Progenitor cell of endocrine pancreas (in vitro differentiated cells): ENCODE measurements around the gene METRN. TPM values are rescaled to one million over a fixed set of nuclear protein-coding genes. Genes with fewer than 3 reads are reported as not detected.
A peak's percentile ranks its signal among the peaks of the same experiment; 100 is the strongest.
"Not testable (repeated sequence)": the region's sequence is repeated elsewhere in the genome, so short reads cannot be mapped to it uniquely, and the experiment has no call there.

ENCODE experiments used
- DNase-seq: peaks from one replicate; pipeline ENCODE4 v3.0.0; 2021; ENCODE audit warnings: low spot score; ENCODE audit not compliant: unreplicated experiment
- H3K27ac Mint-ChIP-seq: 2 replicates; pipeline ENCODE4 v1.8.0; 2021; ENCODE audit warnings: mild to moderate bottlenecking, moderate library complexity, mixed read lengths
- H3K27me3 Mint-ChIP-seq: 2 replicates; pipeline ENCODE4 v1.8.0; 2021; ENCODE audit warnings: mixed read lengths
- H3K36me3 Mint-ChIP-seq: 2 replicates; pipeline ENCODE4 v1.8.0; 2022; ENCODE audit warnings: mixed read lengths; ENCODE audit not compliant: insufficient read depth
- H3K4me1 Mint-ChIP-seq: 2 replicates; pipeline ENCODE4 v1.8.0; 2021; ENCODE audit warnings: low read depth, mixed read lengths
- H3K4me3 Mint-ChIP-seq: 2 replicates; pipeline ENCODE4 v1.8.0; 2021; ENCODE audit warnings: low read depth, mild to moderate bottlenecking, moderate library complexity, mixed read lengths
- H3K9me3 Mint-ChIP-seq: 2 replicates; pipeline ENCODE4 v1.8.0; 2021; ENCODE audit warnings: low read depth, mixed read lengths
- CTCF ChIP-seq: fragments of 200-600 bp; sonication (generic); IDR thresholded peaks from one replicate; pipeline ENCODE4 v1.5.0; 2021; ENCODE audit warnings: antibody characterized with exemption, mild to moderate bottlenecking; ENCODE audit not compliant: unreplicated experiment
- total RNA-seq: library from RNA; stranded (reverse); gene quantifications from 2 replicates; pipeline ENCODE4 v1.2.1, GENCODE V29; 2021

METRN gene
- total RNA-seq, 1 donor from 2014 or later, result 107 TPM

GRCh38 chr16:711084-711483, 3.8 kb upstream of the METRN start:
- Mint-ChIP-seq H3K4me1 (no peaks in the 10 kb centered on the region), H3K27me3 (peaks cover 40% of the 10 kb centered on the region), H3K27ac (no peak overlapping the region), H3K4me3 (no peak overlapping the region), H3K36me3 (no peaks in the 10 kb centered on the region), H3K9me3 (no peaks in the 10 kb centered on the region)
- DNase-seq, result no peak
- no peak for TF ChIP-seq CTCF

- H3K27ac Mint-ChIP-seq, result no peak overlapping the region
- no peaks in the 10 kb centered on the region for H3K9me3 Mint-ChIP-seq
- peaks cover 4% of the 10 kb centered on the region for H3K4me1 Mint-ChIP-seq
- peak; percentile 81 for DNase-seq
- TF ChIP-seq CTCF, result peak; percentile 97
- no peaks in the 10 kb centered on the region for H3K36me3 Mint-ChIP-seq
- H3K4me3 Mint-ChIP-seq, result no peak overlapping the region
- peaks cover 34% of the 10 kb centered on the region for H3K27me3 Mint-ChIP-seq
These were observed 3.2 kb upstream of the METRN start for GRCh38 chr16:711548-712320.

DNA sequence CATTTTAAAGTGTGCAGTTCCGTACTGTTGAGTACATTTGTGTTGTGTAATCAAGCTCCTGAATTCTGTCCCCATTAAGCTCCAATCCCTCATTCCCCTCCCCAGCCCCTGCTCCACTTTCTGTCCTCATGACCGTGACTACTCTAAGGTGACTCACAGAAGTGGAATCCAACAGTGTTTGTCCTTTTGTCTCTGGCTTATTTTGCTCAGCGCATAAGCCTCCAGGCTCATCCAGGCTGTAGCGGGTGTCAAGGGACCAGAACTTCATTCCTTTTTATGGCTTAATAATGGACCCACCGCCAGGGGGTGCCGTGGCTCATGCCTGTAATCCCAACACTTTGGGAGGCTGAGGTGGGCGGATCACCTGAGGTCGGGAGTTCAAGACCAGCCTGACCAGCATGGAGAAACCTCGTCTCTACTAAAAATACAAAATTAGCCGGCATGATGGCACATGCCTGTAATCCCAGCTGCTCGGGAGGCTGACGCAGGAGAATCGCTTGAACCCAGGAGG, 2.1 kb upstream of the METRN start:
- peak overlapping the region; percentile 69 for H3K27ac Mint-ChIP-seq
- peak overlapping the region; percentile 36 for H3K4me3 Mint-ChIP-seq
- DNase-seq, result not testable (repeated sequence)

DNA sequence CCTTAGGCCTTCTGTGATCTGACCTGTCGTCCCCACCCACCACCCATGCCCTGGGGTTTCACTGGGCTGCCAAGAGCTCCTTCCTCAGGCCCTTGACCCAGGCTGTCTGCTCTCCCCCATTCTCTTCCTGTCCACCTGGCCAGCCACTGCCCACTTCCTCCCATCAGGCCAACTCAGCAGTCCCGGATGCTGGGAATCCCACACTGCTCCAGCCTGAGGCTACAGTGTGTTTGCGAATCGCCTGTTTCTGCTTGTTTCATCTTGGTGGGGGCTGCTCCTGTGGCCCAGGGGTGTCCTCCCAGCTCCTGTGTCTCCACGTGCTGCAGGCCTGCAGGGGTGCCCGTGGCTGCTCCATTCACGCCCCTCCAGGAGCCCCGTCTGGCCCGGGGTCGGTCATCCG, 839 bp upstream of the METRN start:
- H3K27ac Mint-ChIP-seq, result no peak overlapping the region

More for the DNA sequence above, 2.1 kb upstream of the METRN start:
- peaks cover 26% of the 10 kb centered on the region for H3K27me3 Mint-ChIP-seq
- not testable (repeated sequence) for H3K9me3 Mint-ChIP-seq, H3K36me3 Mint-ChIP-seq, H3K4me1 Mint-ChIP-seq
- TF ChIP-seq CTCF, result peak; percentile 48

More for the DNA sequence above, 839 bp upstream of the METRN start:
- TF ChIP-seq CTCF, result no peak
- H3K9me3 Mint-ChIP-seq, result no peaks in the 10 kb centered on the region
- DNase-seq, result no peak
- H3K4me3 Mint-ChIP-seq, result peak overlapping the region; percentile 46
- peaks cover 14% of the 10 kb centered on the region for H3K27me3 Mint-ChIP-seq
- H3K36me3 Mint-ChIP-seq, result no peaks in the 10 kb centered on the region
- peaks cover 6% of the 10 kb centered on the region for H3K4me1 Mint-ChIP-seq
